GM06990 (cell line): ENCODE data around the gene TNPO3.

Experiments
- DNase-seq: peaks from one replicate; pipeline ENCODE4 v3.0.0-alpha.2; 2011; ENCODE audit not compliant: insufficient read length; ENCODE audit errors: extremely low read depth
- H3K27me3 ChIP-seq: replicated peaks from 2 replicates; pipeline ENCODE4 v1.6.0; 2011; ENCODE audit warnings: low read length; ENCODE audit not compliant: control insufficient read depth, insufficient read depth
- H3K36me3 ChIP-seq: 2 replicates; pipeline ENCODE4 v1.5.1; 2011; ENCODE audit warnings: low read length; ENCODE audit not compliant: control insufficient read depth, insufficient read depth
- H3K4me3 ChIP-seq: replicated peaks from 2 replicates; pipeline ENCODE4 v1.5.1; 2011; ENCODE audit warnings: low read depth, mild to moderate bottlenecking, control low read depth, low read length
- TF ChIP-seq, protein P1 (sequence below): IDR thresholded peaks from 2 replicates; pipeline ENCODE4 v1.5.1; 2011; ENCODE audit warnings: low read length, control low read depth, mild to moderate bottlenecking, inconsistent platforms; ENCODE audit not compliant: insufficient read depth, poor library complexity, severe bottlenecking

Gene TNPO3

DNA sequence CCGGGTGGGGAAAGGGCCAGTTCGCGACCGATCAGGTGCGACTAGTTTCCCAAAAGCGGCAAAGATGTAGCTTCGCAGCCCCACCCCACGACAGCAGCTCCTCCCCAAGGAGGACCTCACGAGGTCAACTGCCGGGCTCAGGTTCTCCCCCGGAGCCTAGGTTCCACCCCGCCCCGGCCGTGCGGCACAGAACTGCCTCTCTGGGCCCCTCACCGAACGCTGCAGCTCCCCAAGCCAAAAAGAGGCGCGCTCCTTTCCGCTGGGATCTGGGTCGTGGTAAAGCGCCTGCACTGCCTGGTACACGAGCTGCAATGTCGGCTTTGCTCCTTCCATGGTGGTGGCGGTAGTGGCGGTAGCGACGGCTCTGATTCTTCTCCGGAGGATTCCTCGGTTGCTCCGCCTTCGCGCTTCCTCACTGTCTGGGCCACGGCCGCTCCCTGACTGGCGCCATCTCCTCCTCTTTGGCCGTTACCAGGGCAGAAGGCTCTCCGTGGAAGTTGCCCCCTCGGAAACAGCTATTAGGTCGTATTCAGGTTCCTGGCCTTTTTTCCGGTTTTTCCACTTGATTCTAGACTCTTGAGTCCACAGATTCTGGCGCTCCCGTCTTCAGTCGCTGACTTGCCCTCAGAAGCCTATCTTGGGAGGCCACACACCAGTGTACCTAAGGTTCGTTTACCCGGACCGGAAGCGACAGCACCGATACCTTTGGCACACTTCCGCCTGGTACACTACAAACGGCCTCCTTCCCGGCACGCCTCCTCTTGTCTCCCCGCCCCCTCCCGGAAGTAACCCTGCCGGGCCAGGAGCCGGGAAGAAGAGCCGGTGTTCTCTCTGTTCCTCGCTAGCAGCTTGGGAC is at the start of gene TNPO3:
TSS of gene TNPO3 (minus strand) at position 674 of the 856 bp plus-strand sequence. CDS start at position 333, 341 bp downstream.
- TF ChIP-seq, protein P1, sequence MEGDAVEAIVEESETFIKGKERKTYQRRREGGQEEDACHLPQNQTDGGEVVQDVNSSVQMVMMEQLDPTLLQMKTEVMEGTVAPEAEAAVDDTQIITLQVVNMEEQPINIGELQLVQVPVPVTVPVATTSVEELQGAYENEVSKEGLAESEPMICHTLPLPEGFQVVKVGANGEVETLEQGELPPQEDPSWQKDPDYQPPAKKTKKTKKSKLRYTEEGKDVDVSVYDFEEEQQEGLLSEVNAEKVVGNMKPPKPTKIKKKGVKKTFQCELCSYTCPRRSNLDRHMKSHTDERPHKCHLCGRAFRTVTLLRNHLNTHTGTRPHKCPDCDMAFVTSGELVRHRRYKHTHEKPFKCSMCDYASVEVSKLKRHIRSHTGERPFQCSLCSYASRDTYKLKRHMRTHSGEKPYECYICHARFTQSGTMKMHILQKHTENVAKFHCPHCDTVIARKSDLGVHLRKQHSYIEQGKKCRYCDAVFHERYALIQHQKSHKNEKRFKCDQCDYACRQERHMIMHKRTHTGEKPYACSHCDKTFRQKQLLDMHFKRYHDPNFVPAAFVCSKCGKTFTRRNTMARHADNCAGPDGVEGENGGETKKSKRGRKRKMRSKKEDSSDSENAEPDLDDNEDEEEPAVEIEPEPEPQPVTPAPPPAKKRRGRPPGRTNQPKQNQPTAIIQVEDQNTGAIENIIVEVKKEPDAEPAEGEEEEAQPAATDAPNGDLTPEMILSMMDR, result peak; percentile 25
- Histone ChIP-seq H3K27me3 (no peaks in the 10 kb centered on the region), H3K36me3 (peaks cover 4% of the 10 kb centered on the region), H3K4me3 (peak within 1 kb of the TSS; percentile 99)
- peak; percentile 91 for DNase-seq

DNA sequence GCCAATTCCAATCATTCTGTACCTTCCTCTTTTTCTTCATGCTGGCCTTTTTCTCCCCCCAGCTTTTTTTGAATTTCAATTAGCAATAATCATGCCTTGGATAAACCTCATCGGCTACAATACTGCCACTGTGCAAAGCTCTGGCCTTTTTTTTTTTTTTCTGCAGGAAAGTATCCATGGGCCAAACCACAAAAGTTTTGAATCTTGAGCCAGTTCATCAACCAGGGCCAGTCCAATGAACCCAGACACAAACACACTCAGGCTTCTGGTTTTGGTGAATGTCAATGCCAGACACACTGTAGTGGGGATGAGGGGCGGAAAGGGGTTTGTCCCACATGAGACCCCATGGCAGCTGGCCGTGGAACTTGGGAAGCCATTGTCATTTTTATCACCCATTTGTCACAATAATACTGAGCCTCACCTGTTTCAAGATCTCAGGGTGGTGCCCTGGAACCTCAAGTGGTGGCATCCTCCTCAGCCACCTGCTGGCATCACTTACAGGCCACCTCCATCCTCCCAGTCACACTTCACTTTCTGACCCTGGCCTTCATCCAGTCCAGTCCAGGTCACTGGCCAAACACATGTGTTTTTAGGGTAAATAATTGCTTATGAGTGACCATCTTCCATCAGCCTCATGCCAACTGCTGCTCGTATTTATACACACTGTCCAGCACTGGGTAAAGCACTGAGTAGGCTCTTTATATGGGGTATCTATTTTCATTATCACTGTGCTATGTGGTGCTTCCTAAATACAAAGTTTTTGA is 48.8 kb upstream of the TNPO3 start:
- no peak for DNase-seq
- Histone ChIP-seq H3K36me3 (no peaks in the 10 kb centered on the region), H3K27me3 (no peaks in the 10 kb centered on the region), H3K4me3 (no peak overlapping the region)
- TF ChIP-seq, protein P1, result no peak

- DNase-seq, result no peak
- TF ChIP-seq, protein P1, result no peak
These were observed 46.8 kb upstream of the TNPO3 start for GRCh38 chr7:129101746-129102145.

DNA sequence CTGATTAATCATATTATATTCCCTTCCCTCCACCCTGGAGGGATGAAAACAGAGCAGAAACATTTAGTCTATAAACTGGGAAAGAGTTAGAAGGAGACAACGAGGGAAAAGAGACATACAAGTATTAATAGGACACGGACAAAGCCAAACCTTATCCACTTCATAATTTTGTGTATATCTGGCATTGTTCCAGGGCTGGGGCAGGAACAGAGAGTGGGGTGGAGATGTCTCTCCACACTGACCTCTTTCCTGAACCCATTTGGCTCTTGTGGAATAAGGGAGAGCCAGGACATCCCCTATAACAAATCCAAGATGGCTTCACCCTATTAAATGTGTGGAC is 45.9 kb upstream of the TNPO3 start:
- DNase-seq, result no peak
- Histone ChIP-seq H3K4me3 (no peak overlapping the region), H3K36me3 (no peaks in the 10 kb centered on the region), H3K27me3 (no peaks in the 10 kb centered on the region)
- TF ChIP-seq, protein P1, result no peak

More at GRCh38 chr7:129101746-129102145, 46.8 kb upstream of the TNPO3 start:
- Histone ChIP-seq H3K4me3 (no peak overlapping the region), H3K27me3 (no peaks in the 10 kb centered on the region), H3K36me3 (no peaks in the 10 kb centered on the region)

DNA sequence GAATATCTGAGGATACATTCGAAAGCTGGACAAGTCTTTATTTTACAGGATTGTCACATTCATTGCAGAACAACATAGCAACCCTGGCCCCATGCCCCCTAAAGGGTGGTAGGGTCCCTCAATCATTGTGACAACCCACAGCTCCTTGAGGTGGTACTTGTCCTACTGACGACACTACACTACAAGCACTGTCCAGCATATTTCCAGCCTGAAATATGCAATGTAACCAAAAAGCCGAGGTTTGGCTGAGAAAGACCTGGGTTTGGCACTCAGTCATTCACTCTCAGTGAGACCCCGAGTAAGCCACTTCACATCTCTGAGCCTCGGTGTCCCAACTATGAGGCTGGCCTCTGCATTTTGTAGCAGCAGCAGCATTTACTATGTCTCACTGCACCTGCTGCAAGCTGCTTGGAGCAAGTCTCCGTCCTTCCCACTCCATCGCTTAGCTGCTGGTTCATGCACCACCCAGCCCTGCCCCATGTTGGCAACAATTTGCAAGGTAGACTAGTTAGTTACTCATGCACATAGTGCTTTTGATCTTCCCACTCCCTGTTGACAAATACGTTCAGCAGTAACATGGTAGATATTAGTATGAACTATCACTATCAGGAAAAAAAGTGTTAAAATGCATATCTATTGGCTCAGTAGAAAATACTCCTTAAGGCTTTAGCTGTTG is 43.6 kb upstream of the TNPO3 start:
- H3K36me3 ChIP-seq, result no peaks in the 10 kb centered on the region
- H3K4me3 ChIP-seq, result no peak overlapping the region
- no peak for DNase-seq
- TF ChIP-seq, protein P1, result no peak
- no peaks in the 10 kb centered on the region for H3K27me3 ChIP-seq
